GM20431 (cell line): ENCODE data around the gene SLC35F3.

Experiments used
- in situ Hi-C: fragments of 300-500 bp; cut with MseI, MboI; formaldehyde crosslinking; loops from one replicate; pipeline ENCODE4 v1.15.0; 2020; ENCODE audit warnings: low sequenced_read_pairs; ENCODE audit not compliant: unreplicated experiment

Gene SLC35F3

DNA sequence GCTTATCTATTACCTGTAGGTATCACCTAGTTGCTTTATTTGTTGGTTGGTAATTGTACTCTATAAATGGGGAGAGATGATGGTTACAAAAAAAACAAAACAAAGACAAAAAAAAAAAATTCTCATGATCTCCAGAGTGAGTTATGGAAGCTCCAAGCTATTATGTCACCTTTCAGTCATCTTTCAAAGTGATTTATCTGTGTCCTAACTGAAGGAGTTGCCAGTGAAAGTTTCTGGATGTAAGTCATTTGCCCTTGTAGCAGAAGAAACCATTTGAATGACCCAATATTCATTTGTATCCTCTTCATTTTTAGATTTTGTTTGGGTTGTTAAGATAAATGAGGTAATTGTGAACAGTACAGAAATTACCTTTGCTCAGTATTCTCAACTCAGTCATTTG lies 3.6 kb downstream of the SLC35F3 start:
- in situ Hi-C loops = no loop called here

DNA sequence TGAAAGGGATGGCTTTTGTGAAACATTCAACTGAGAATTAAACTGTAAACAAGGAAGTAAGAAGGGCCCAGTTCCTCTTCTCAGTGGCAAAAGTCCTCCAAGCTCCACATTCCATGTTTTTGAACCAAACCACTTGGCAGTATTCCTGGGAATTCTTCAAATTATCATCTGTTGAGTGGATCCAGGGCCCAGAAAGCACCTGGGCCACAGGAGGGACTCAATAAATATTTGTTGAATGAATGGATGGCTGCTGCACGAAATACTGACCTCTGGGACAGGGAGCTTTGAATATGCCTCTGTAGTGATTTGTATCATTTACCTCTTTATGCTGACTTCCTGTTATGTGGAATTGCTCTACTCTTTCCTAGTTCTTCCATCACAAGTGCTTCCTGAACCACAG lies 4.7 kb downstream of the SLC35F3 start:
- in situ Hi-C loops = no loop called here

DNA sequence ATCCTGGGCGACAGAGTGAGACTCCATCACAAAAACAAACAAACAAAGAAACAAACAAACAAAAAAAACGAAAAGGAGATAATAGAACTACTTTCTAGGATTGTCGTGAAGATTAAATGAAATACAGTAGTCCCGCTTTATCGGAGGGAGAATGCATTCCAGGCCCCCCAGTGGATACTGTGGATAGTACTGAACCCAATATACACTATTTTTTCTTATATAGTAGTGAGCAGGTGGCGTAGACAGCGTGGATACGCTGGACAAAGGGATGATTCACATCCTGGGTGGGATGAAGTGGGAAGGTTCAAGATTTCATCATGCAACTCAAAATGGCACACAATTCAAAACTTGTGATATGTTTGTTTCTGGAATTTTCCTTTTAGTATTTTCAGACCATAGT lies 8.0 kb downstream of the SLC35F3 start:
- in situ Hi-C loops = no loop called here

DNA sequence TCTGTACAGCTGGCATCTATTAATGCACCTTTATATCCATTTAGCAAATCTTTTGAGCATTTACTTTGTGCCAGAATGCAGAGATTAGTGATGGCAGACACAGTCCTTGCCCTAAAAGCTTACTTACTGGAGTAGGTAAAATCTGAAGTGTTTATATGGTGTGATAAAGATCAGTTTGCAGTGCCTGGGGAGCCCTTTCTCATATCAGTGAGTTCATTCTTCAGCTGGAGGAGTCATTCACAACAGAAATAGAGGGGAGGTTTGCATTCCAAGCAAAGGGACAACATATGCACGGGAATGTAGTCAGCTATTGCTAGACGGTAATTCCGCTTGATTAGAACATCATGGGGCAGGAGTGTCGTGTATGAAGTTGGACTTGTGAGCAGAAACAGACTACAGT lies 8.4 kb downstream of the SLC35F3 start:
- in situ Hi-C loops = no loop called here

DNA sequence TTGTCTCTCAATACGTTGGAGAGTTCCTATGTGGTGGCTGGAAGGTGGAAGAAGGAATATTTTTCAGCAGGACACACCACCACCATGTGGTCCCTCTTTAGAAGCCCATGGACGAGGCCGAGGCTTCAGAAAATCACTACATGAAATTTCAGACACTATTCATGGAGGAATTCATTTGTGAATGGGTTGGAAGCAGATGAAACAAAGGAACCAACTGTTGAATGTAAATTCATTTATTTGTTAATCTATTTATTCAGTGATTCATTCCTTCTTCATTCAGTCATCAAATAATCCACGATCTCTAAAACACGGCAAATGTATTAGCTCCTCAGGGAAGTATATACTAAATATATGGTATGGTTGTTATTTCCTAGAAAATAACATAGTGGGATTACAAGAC lies 12.2 kb downstream of the SLC35F3 start:
- in situ Hi-C loops = no loop called here

DNA sequence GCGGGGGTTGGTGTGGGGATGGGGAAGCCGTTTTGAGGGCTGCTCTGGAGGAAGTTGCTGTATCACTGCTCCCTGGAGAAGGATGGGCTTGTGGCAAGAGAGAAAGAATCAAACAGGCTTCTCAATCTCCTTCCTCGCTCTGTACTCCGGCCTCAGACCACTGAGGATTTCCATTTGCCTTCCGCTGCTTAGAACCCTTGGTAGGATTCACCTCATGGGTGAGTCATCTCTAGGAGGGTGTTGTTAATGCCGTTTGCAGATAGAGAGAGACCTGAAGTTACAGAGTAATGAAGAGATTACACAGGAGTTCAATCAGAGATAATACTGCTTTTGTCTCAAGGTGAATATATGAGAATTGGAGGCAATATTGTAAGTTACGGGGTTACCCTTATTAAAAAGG lies 15.3 kb downstream of the SLC35F3 start:
- in situ Hi-C loops = no loop called here

DNA sequence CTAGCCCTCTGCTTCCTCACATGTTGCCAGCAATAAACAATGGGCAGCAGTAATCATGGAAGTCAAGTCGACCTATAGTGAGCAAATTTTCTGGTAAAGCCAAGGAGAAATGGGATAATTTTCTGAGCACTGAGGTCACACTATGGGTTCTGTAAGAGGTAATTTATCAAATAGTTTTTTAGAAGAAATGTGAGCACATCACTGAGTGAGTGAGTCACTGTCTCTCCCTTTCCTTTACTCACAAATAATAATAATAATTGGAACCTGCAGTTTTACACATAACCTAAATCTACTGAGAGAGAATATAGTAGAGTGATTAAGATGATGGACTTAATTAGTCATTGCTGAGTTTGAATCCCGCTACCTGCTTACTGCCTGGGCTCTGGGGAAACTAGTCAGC lies 23.6 kb downstream of the SLC35F3 start:
- in situ Hi-C loops = no loop called here

DNA sequence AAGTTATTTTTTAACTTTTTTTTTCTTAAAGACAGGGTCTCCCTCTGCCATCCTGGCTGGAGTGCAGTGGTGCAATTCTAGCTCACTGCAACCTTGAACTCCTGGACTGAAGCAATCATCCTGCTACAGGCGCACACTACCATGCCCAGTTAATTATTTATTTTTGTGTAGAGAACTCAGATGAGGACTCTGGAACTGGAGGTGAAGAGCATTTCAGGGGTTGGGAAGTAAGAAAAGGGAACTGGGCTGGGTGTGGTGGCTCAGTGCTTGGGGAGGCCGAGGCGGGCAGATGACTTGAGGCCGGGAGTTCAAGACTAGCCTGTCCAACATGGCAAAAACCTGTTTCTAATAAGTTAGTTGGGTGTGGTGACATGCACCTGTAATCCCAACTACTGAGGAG lies 28.9 kb downstream of the SLC35F3 start:
- in situ Hi-C loops = no loop called here

DNA sequence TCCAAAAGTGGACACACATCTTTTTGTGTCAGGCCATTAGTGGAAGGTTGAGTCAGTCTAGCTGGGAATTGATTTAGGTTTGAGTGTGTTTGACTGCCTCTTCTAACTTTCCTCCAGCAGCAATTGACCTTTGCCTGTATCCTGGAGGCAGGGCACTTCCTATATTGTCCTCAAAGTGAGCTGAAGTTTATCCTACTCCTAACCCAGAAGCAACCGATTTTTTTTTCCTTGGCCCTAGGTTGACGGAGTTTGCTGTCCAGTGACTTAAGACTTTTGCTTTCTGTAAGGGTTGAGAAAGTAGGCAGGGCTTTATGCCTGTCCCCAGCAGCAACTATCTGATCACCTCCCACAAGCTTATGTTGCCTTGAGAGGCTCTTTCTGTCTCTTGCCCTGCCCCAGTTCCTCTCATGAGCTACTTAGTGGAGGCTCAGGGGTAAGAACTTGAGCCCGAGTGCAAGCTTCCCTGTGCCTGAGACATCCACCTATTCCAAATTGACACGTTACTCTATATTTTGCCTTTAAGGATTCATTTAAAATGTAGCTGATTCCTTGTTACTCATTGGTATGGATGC lies 30.9 kb downstream of the SLC35F3 start:
- in situ Hi-C loops = no loop called here

DNA sequence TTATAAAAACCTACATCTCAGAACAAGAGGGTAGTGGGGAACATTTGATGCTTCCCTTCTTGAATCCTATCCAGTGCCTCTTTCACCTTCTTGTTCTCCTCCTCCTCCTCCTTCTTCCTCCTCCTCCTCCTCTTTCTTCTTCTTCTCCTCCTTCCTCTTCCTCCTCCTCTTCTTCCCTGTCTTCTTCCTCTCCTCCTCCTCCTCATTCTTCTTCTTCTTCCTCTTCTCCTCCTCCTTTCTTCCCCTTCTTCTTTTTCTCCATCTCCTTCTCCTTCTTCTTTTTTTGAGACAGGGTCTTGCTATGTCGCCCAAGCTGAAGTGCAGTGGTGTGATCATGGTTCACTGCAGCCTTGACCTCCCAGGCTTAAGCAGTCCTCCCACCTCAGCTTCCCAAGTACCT lies 31.9 kb downstream of the SLC35F3 start:
- in situ Hi-C loops = no loop called here

DNA sequence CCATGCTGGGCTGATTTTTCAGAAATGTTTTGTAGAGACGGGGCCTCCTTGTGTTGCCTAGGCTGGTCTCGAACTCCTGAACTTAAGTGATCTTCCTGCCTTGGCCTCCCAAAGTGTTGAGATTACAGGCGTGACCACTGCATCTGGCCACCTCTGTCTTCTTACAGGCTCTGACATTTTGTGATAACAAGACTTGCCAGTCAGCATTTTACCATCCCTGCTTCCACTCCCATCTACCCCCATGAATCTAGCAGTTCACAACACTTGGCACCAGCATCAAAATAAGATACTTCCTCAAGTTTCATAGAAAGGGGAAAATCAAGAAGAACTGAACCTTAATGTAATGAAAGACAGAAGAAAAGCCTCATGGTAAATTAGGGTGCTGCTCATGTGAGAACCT lies 32.4 kb downstream of the SLC35F3 start:
- in situ Hi-C loops = no loop called here

DNA sequence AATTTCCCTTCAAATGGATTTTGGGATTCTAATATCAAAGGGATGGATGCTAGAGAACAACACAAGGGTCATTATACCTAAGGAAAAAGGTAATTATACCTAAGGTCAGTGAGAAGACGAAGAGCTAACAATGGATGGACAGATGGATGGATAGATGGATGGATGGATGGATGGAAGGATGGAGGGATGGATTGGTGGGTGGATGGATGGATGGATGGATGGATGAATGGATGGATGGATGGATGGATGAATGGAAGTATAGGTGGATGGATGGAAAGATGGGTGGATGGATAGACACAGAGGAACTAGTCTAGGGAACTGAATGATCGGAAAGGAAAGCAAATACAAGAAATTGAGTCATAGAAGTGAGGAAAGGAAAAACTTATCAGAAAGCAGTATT lies 34.0 kb downstream of the SLC35F3 start:
- in situ Hi-C loops = no loop called here

DNA sequence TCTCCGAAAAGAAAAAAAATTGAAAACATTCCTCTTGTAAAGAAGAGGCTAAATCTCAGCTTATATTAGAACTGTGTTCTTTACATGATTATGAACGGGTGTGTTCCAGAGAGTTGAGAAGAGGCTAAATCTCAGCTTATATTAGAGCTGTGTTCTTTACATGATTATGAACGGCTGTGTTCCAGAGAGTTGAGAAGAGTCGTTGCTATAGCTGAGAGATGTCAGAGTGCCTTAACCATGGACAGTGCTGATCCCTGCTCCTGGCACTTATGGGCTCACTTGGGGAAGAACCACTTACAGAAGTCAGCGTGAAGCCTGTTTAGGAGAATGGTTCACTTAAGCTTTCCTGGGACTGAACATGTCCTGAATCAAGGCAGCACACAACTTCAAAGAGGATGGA lies 35.0 kb downstream of the SLC35F3 start:
- in situ Hi-C loops = no loop called here

DNA sequence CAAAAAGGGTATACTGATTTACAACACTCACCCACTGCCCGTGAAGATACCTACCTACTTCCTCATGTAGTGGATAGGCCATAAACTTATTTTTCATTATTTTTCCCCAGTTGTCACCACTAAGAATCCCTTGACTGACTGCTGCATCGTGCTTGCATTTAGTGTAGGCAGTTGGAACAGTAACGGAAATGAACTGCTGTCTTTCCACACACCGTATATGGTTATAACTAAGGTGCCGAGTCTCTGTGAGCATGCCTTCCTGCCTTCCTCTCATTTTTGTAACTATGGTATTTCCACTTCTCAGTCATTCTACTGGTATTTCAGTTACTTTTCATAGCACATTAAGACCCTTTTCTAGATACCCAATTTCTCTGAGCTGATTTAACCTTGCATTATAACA lies 36.4 kb downstream of the SLC35F3 start:
- in situ Hi-C loops = no loop called here

DNA sequence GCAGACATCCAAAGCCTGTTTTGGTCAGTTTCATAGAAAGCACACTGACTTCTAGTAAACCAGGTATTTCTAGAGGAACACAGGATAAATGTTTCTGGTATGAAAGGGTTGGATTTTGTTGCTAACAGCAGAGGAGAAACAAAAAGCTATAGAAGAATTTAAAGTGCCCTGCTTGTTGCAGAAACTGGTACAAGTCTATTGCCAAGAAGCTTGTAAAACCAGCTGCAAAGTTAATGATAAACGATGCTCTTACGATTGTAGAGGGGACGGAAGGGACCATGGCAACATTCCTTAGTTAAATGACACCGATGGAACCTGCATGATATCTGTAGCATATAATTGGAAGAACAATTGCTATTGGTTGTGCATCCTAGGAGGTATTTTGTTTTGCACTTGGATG lies 40.1 kb downstream of the SLC35F3 start:
- in situ Hi-C loops = no loop called here

DNA sequence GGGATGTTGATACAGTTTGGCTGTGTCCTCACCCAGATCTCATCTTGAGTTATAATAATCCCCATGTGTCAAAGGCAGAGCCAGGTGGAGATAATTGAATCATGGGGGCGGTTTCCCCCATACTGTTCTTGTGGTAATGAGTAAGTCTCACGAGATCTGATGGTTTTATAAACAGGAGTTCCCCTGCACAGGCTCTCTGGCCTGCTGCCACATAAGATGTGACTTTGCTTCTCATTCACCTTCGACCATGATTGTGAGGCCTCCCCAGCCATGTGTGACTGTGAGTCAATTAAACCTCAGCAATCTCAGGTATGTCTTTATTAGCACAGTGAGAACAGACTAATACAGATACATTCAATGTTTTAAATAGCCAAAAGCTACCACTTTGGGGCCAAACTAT lies 41.1 kb downstream of the SLC35F3 start:
- in situ Hi-C loops = no loop called here

DNA sequence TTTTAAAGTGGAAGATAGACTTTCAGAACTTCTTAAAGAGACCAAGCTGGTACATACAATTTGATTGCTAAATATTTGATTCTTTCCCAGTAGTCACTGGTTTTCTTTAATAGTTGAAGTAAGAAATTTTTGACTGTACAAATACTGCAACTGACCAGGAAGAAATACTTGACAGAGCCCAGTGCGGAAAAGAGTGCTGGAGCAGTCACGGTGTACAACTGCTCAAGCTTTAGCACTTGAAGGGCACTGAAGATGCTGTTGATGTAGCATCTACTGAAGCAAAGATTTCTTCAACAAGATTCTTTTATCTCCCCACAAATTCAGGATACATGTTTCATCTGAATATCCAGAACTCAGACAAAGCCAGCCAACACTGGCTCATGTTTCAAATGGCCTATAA lies 41.5 kb downstream of the SLC35F3 start:
- in situ Hi-C loops = no loop called here

DNA sequence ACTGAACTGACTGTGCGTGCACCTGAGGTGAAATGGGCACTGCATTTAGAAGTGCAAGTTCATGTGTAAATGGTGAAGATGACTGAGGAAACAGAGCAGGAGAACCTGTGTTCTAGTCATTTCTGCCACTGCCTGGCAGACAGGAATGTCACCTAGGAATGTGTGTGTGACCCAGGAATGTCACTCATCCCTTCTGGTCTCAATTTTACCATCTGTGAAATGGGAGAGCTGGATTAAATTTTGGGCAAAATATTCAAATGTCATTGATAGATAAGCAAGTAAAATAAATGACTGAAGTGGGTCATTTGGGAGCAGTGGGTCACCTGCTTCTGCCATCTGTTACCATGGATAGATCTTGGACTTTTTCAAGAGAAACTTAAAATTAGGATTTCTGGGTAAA lies 42.2 kb downstream of the SLC35F3 start:
- in situ Hi-C loops = no loop called here

DNA sequence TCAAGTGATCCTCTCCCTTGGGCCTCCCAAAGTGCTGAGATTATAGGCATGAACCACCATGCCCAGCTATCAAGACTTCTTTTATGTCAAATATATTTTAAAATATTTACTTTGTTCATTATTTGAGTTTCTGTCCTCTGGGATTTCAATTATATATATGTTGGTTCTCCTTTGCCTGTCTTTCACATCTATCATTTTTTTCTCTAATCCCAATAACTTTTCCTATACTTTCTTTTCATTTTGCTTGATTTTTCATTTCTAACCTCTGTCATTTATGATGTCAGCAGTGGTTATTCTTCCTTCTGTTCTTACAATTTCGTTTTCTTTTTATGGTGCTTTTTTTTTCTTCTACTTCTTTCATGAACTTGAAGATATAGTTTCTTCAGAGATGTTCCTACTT lies 47.3 kb downstream of the SLC35F3 start:
- in situ Hi-C loops = no loop called here

DNA sequence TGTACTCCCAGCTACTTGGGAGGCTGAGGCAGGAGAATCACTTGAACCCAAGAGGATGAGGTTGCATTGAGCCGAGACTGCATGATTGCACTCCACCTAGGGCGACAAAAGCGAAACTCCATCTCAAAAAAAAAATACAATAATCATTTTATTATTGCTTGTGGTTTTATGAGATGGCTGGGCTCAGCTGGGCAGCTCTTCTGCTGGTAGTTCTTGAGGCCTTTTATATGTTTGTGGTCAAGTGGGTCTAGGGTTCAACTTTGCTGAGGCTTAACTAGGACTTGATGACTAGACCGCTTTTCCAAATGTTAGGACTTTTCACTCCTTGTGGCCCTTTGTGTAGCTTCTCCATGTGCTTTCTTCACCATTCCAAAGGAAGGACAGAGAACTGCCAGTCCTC lies 53.2 kb downstream of the SLC35F3 start:
- in situ Hi-C loops = no loop called here

DNA sequence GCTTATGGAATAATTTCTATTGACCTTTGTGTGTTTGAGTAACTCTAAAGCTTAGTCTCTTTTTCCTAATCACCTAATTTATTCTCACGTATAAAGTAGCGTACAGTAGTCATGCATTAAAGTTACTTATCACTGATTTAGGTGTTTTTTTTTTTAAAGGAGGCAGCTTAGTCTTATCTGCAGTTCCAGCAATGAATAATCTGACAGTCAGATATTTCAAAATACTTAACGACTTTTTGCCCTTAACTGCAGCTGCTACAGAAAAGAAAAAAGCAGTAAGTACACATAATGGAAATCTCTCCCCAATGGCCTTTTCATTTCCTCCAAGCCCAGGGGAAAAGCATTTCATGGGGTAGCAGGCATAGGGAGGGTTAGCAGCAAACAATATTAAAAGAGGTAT lies 54.6 kb downstream of the SLC35F3 start:
- in situ Hi-C loops = no loop called here

DNA sequence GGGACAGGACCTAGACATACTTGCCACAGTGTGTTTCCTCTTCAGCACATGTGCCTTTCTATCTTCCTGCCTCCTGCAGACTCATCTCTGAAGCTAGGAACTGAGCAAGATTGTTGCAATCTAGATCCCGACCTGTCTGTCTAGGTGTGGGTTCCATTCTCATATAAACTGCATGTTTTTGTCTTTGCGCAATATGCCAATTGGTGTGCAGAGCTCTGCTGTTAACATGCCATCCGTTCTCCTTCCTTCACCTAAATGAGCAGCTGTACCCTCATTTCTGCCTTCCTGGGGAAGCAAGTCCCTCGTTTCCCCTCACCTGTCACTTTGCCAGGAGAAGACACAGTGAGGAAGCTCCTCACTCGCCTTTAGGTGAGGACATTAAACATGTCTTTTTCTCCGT lies 55.5 kb downstream of the SLC35F3 start:
- in situ Hi-C loops = no loop called here

DNA sequence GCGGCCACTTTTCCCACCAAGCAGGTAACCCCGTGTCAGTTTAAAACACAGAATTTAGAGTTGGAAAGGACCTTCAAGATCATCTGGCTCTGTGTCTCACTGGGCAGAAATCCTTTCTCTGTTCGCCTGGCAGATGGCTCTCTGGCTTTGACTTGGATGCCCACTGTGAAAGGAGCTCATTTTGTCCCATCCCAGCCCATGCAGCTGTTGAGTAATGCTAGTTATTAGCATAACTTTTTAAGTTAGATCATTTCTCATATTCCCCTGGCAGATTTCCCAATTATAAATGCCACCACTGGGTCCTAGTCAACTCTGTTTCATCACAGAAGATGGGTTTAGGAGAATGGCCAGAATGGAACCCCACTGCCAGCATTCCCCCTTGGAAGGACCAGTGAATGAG lies 55.9 kb downstream of the SLC35F3 start:
- in situ Hi-C loops = no loop called here
